ENCODE measurements around the gene ELAVL2.

- no peak for TF ChIP-seq CTCF (IDR thresholded peaks at IDR 0.05)
- no peak for TF ChIP-seq TCF7L2 (IDR thresholded peaks at IDR 0.05; ENCODE audit: low read depth, low read length)
- no peak for TF ChIP-seq POLR2AphosphoS5 (IDR thresholded peaks at IDR 0.05; ENCODE audit: low read depth, low read length)
- TF ChIP-seq SIN3A (IDR thresholded peaks at IDR 0.05; ENCODE audit: borderline replicate concordance, insufficient read depth, low read depth, low read length), result no peak
Measured at GRCh38 chr9:23771746-23772384, 54.2 kb downstream of the ELAVL2 start.

Data from Panc1 (cell line).